ENCODE measurements around the gene GOLGA6L2.

GOLGA6L2 gene

DNA sequence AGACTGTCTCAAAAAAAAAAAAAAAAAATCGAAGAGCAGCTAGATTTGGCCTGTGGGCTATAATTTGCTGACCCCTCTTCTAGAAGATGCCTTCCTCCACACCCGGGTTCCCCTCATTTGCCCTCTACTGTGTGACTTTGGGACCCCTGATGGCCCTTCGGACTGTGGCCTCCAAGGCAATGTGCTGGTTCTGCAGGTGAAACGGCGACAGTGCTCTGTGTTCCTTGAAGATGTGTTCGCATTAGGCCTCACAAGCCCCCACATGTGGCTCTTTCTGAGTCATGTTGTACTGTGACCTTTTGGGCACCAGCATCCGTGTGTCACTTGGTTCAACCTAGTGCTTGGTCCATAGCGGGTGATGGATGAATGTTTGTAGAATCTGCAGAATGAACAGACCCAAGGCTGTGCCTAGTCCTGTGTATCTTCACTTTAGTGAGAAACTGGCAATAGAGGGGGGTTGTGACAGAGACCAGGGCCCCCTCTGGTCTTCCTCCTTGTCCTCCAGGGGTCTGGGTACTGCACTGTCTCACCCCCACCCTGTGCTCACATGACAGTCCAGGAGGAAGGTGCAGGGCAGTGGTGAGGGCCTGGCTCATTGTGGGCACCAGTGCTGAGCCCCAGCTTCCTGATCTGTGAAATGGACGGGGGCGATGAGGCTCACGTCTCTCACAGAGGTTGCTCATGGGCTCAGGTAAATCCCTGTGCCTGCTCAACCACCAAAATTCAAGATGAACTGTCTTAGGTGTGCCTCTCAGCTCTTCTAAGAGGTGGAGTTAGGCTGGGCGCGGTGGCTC lies 22.7 kb downstream of the GOLGA6L2 start:
- Histone ChIP-seq H3K27ac (replicated peaks) (no peak overlapping the region), H3K27me3 (ENCODE audit: insufficient read depth, poor library complexity, severe bottlenecking) (no peaks in the 10 kb centered on the region), H3K4me3 (replicated peaks; ENCODE audit: insufficient read depth, low read length) (no peak overlapping the region)
- TF ChIP-seq GABPA (IDR thresholded peaks at IDR 0.05; ENCODE audit: low read depth) (no peak), POLR2AphosphoS5 (IDR thresholded peaks at IDR 0.05; ENCODE audit: low read depth) (no peak), SPI1 (IDR thresholded peaks at IDR 0.05; ENCODE audit: borderline replicate concordance, low read depth) (no peak)
- TF ChIP-seq, protein P1, sequence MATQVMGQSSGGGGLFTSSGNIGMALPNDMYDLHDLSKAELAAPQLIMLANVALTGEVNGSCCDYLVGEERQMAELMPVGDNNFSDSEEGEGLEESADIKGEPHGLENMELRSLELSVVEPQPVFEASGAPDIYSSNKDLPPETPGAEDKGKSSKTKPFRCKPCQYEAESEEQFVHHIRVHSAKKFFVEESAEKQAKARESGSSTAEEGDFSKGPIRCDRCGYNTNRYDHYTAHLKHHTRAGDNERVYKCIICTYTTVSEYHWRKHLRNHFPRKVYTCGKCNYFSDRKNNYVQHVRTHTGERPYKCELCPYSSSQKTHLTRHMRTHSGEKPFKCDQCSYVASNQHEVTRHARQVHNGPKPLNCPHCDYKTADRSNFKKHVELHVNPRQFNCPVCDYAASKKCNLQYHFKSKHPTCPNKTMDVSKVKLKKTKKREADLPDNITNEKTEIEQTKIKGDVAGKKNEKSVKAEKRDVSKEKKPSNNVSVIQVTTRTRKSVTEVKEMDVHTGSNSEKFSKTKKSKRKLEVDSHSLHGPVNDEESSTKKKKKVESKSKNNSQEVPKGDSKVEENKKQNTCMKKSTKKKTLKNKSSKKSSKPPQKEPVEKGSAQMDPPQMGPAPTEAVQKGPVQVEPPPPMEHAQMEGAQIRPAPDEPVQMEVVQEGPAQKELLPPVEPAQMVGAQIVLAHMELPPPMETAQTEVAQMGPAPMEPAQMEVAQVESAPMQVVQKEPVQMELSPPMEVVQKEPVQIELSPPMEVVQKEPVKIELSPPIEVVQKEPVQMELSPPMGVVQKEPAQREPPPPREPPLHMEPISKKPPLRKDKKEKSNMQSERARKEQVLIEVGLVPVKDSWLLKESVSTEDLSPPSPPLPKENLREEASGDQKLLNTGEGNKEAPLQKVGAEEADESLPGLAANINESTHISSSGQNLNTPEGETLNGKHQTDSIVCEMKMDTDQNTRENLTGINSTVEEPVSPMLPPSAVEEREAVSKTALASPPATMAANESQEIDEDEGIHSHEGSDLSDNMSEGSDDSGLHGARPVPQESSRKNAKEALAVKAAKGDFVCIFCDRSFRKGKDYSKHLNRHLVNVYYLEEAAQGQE (IDR thresholded peaks at IDR 0.05; ENCODE audit: insufficient replicate concordance, low read depth), result no peak
- TF ChIP-seq, protein P2, sequence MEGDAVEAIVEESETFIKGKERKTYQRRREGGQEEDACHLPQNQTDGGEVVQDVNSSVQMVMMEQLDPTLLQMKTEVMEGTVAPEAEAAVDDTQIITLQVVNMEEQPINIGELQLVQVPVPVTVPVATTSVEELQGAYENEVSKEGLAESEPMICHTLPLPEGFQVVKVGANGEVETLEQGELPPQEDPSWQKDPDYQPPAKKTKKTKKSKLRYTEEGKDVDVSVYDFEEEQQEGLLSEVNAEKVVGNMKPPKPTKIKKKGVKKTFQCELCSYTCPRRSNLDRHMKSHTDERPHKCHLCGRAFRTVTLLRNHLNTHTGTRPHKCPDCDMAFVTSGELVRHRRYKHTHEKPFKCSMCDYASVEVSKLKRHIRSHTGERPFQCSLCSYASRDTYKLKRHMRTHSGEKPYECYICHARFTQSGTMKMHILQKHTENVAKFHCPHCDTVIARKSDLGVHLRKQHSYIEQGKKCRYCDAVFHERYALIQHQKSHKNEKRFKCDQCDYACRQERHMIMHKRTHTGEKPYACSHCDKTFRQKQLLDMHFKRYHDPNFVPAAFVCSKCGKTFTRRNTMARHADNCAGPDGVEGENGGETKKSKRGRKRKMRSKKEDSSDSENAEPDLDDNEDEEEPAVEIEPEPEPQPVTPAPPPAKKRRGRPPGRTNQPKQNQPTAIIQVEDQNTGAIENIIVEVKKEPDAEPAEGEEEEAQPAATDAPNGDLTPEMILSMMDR (IDR thresholded peaks at IDR 0.05; ENCODE audit: insufficient read depth, low read length), result no peak
- no peak for DNase-seq (ENCODE audit: low read depth in 1 of 2, low spot score in 1 of 2)

DNA sequence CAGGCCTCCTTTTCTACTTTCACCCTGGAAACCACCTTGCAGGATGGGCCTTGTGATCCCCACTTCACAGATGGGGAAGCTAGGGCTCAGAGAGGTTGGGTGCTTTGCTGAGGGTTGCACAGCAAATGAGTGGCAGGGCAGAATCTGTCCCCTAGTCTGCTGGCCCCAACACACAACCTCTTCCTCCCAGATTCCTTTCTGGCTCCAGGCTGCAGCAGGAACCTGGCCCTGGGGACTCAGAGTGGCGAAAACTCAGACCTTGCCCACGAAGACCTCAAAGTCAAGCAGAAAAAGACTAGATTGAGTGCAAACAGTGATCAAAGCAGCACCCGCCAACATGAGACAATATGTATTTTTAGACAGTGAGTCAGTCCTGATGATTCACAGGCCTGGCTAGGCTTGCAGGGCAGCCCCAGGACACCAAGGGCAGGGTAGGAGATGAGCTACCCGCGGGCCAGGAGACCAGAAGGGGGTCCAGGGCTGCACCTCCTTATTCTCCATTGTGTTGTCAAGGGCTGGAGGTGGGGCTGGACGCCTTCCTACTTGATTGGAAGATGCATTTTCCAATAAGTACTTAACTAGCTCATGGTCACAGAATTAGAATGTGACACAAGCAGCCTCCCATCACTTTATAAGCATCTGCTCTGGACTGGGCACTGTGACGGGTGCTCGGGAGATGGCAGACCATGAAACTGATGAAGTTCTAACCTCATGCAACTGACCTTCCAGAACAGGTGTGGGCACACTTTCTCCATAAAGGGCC lies 23.9 kb downstream of the GOLGA6L2 start:
- DNase-seq (ENCODE audit: low read depth in 1 of 2, low spot score in 1 of 2), result no peak
- Histone ChIP-seq H3K27ac (replicated peaks) (no peak overlapping the region), H3K4me3 (replicated peaks; ENCODE audit: insufficient read depth, low read length) (no peak overlapping the region), H3K27me3 (ENCODE audit: insufficient read depth, poor library complexity, severe bottlenecking) (no peaks in the 10 kb centered on the region)
- TF ChIP-seq, protein P1 (IDR thresholded peaks at IDR 0.05; ENCODE audit: insufficient replicate concordance, low read depth), result no peak
- TF ChIP-seq, protein P2 (IDR thresholded peaks at IDR 0.05; ENCODE audit: insufficient read depth, low read length), result no peak

DNA sequence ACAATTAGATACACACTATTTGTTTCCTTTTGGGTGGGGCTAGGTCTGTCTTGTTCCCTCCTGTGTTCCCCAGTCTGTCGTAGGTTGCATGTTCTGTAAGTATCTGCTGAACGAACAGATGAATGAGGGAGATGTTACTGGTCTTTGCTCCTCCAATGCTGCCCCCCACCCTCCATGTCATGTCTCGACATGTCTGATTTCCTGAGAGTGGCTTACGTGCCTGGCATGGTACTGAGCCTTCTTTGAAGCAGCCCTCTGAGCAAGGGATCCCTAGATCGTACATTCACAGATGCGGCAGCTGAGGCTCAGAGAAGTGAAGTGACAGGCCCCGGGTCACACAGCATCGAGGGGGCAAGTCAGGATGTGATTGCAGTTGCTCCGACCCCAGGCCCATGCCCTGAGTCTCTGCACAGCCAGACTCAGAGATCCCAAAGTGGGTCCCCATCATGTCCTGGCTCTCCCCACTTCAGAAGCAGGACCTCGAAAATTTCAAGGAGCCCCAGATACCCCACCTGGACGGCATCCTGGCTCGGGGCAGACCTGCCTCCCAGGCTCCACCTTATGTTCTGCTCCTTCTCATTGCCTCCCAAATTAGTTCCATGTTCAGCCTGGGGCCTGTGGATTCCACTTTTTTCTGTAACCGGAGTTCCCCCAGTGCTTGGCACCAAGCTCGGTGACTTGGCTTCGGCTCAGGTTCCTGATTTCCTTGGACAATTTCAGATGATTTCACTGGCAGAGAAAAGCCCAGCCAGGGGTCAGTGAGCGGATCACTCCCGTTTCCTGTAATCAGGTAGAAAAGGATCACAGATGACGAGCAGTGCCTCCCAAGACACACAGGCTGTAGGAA lies 24.7 kb downstream of the GOLGA6L2 start:
- H3K27ac ChIP-seq (replicated peaks), result no peak overlapping the region
- no peak for TF ChIP-seq SPI1 (IDR thresholded peaks at IDR 0.05; ENCODE audit: borderline replicate concordance, low read depth)
- TF ChIP-seq, protein P1 (IDR thresholded peaks at IDR 0.05; ENCODE audit: insufficient replicate concordance, low read depth), result no peak
- no peak for TF ChIP-seq GABPA (IDR thresholded peaks at IDR 0.05; ENCODE audit: low read depth)
- TF ChIP-seq, protein P2 (IDR thresholded peaks at IDR 0.05; ENCODE audit: insufficient read depth, low read length), result no peak
- no peak for TF ChIP-seq POLR2AphosphoS5 (IDR thresholded peaks at IDR 0.05; ENCODE audit: low read depth)
- no peaks in the 10 kb centered on the region for H3K27me3 ChIP-seq (ENCODE audit: insufficient read depth, poor library complexity, severe bottlenecking)
- no peak overlapping the region for H3K4me3 ChIP-seq (replicated peaks; ENCODE audit: insufficient read depth, low read length)
- no peak for DNase-seq (ENCODE audit: low read depth in 1 of 2, low spot score in 1 of 2)

All from HL-60 (cell line).